C1 segment of cervical spinal cord (tissue), 14 donors: ENCODE results near the gene KRTAP4-3.
"Not testable (repeated sequence)": the region's sequence is repeated elsewhere in the genome, so short reads cannot be mapped to it uniquely, and the experiment has no call there.

Experiments
- DNase-seq, 14 donors: peaks; one replicate each; lab custom pipeline; 2025; lab: John Stamatoyannopoulos, UW

The KRTAP4-3 gene

DNA sequence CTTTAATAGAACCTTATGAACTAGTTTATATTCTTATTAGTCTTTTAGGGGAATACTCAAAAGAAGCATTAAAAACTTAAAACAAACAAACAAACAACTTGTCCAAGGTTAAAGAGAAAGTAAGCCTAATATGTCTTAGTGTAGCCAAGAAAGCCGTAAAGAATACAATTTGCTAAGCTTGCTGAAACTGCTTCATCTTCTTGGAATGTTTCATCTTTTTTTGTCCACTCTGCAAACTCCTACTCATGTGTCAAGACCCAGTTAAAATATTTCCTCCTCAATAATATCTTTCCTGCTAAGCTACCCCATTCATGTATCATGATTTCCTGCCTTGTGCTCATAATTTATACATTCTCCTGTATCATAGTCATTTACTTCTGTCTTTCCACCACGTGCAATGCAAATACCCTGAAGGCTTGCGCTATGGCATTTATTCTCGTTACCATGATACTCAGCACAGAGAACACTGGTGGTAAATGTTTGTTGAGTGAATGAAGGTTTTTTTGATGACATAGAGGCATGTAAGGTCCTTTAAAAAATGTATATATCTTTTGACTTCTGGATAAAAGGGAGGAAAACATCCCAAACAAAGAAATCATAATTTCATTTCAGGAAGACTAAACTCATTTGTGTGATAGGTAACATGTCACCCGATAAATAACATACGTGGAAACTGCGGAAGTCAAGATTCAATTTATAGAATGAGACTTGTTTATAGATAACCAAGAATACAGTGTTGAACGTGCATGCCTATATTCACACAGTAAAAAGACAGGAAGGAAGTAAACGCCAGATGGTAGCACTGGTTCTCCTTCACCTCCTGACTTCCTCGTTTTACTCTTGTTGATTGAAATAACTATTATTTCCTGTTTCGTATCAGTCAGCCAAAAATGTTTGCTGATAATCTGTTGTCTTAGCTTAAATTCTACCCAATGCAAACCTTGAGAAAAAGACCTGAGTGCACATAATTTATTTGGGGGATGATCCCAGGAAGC, 48.0 kb downstream of the KRTAP4-3 start:
- not testable (repeated sequence) for DNase-seq

GRCh38 chr17:41118721-41119120, 49.3 kb downstream of the KRTAP4-3 start:
- DNase-seq: no peak

DNA sequence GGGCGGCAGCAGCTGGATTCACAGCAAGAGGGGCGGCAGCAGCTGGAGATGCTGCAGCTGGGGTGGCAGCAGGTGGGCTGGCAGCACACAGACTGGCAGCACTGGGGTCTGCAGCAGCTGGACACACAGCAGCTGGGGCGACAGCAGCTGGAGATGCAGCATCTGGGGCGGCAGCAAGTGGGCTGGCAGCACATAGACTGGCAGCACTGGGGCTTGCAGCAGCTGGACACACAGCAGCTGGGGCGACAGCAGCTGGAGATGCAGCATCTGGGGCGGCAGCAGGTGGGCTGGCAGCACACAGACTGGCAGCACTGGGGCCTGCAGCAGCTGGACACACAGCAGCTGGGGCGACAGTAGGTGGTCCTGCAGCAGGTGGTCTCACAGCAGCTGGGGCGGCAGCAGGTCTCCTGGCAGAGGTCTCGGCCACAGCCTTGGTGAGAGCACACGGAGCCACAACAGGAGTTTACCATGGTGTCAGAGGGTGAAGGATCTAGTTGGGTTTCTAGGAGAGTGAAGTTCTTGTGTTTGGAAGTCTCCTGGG, 50.1 kb downstream of the KRTAP4-3 start, which contains the start of gene KRTAP4-11:
TSS of gene KRTAP4-11 (minus strand) at position 528 of the 541 bp plus-strand sequence. CDS start at position 470, 58 bp downstream.
- not testable (repeated sequence) for DNase-seq
